Activated CD8-positive, alpha-beta memory T cell treated with anti-CD3 and anti-CD28 coated beads for 48 hours (primary cell): ENCODE measurements around the gene KLF7.
A peak's percentile ranks its signal among the peaks of the same experiment; 100 is the strongest.

Source experiments
- DNase-seq, 3 experiments: peaks; one replicate each; pipeline ENCODE4 v3.0.0-alpha.2; 2020; ENCODE audit warnings: low read depth in 2 of 3, low spot score in 2 of 3

The KLF7 gene

GRCh38 chr2:207097278-207097677, 68.5 kb downstream of the KLF7 start:
- DNase-seq: no peak

- DNase-seq: no peak
Measured at GRCh38 chr2:207095963-207096362, 69.8 kb downstream of the KLF7 start.

GRCh38 chr2:207093234-207093633, 72.5 kb downstream of the KLF7 start:
- DNase-seq: no peak

- DNase-seq: no peak
Measured at GRCh38 chr2:207092818-207093217, 72.9 kb downstream of the KLF7 start.

- no peak for DNase-seq
Measured at GRCh38 chr2:207091928-207092327, 73.8 kb downstream of the KLF7 start.

- no peak for DNase-seq
Measured at GRCh38 chr2:207091176-207091575, 74.6 kb downstream of the KLF7 start.

- DNase-seq: no peak
Measured at GRCh38 chr2:207090389-207090788, 75.4 kb downstream of the KLF7 start.

- DNase-seq: no peak
Measured at GRCh38 chr2:207088839-207089238, 76.9 kb downstream of the KLF7 start.

- no peak for DNase-seq
Measured at GRCh38 chr2:207088276-207088675, 77.5 kb downstream of the KLF7 start.

- no peak for DNase-seq
Measured at GRCh38 chr2:207087046-207087902, 78.5 kb downstream of the KLF7 start.

- DNase-seq: no peak
Measured at GRCh38 chr2:207086136-207086535, 79.6 kb downstream of the KLF7 start.

- no peak for DNase-seq
Measured at GRCh38 chr2:207085110-207085509, 80.6 kb downstream of the KLF7 start.

GRCh38 chr2:207083361-207084110, 82.2 kb downstream of the KLF7 start:
- no peak for DNase-seq

GRCh38 chr2:207082619-207083018, 83.1 kb downstream of the KLF7 start:
- no peak for DNase-seq

GRCh38 chr2:207078186-207078798, 87.5 kb downstream of the KLF7 start:
- DNase-seq: no peak

GRCh38 chr2:207077266-207077665, 88.5 kb downstream of the KLF7 start:
- DNase-seq: no peak

- no peak for DNase-seq
Measured at GRCh38 chr2:207075456-207075855, 90.3 kb downstream of the KLF7 start.

- peak in 2 of 3 experiments; percentile 7 to 11 for DNase-seq
Measured at GRCh38 chr2:207073801-207074678, 91.7 kb downstream of the KLF7 start.

- no peak for DNase-seq
Measured at GRCh38 chr2:207073412-207073800, 92.3 kb downstream of the KLF7 start.

- no peak for DNase-seq
Measured at GRCh38 chr2:207072571-207072970, 93.2 kb downstream of the KLF7 start.

GRCh38 chr2:207071820-207072219, 93.9 kb downstream of the KLF7 start:
- DNase-seq: no peak
